HL-60/S4 treated with retinoic acid at 250 ng/mL for 4 days and 3 days (cell line): Measurements from ENCODE around the gene RBMS2.

Experiments used
- in situ Hi-C: fragments of 300-500 bp; cut with MboI; formaldehyde crosslinking; loops from 2 replicates; pipeline ENCODE4 v1.7.0; 2022; ENCODE audit warnings: low sequenced_read_pairs

RBMS2 gene

GRCh38 chr12:56514014-56514318, 7.7 kb upstream of the RBMS2 start:
- in situ Hi-C loops = loop anchor here (10.0 kb wide), 1 partner anchor 61 kb away; no protein-coding TSS in a partner anchor

DNA sequence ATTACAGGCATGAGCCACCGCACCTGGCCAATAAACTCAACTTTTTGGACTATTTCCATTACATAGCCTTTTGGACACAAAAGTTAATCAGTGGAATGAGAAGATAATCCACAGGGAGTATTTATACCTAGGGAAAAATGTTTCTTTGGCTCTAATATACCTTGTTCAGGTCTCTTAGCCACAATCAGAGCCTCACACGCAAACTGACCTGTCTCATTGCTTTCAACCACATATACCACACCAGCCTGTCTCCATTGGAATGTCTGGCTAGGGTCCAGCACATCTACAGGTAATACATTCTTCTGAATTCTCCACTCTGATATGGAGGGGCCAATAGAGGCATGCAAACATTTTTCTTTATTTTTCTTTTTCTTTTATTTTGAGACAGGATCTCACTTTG, 3.8 kb upstream of the RBMS2 start:
- in situ Hi-C loops = loop anchor here (10.0 kb wide), 1 partner anchor 57 kb away; no protein-coding TSS in a partner anchor

DNA sequence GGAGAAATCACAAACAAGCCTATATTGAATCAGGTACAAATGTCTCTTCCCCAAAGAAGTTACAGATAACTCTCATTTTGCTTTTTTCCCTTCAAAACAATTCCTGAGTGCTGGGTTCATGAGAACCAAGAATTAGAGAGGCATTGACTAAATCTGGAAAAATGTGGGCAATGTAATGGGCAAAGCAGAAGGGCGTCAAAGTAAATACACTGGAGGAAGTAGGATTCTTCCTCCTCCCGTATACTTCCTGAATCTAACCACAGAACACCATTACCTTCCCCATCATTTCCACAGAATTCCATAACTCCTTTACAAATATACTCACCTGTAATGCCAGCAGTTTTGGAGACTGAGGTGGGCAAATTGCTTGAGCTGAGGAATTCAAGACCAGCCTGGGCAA, 3.0 kb upstream of the RBMS2 start:
- in situ Hi-C loops = loop anchor here (10.0 kb wide), 1 partner anchor 56 kb away; no protein-coding TSS in a partner anchor

- in situ Hi-C loops = no loop called here
Observed at GRCh38 chr12:56520048-56520447, 1.6 kb upstream of the RBMS2 start.

DNA sequence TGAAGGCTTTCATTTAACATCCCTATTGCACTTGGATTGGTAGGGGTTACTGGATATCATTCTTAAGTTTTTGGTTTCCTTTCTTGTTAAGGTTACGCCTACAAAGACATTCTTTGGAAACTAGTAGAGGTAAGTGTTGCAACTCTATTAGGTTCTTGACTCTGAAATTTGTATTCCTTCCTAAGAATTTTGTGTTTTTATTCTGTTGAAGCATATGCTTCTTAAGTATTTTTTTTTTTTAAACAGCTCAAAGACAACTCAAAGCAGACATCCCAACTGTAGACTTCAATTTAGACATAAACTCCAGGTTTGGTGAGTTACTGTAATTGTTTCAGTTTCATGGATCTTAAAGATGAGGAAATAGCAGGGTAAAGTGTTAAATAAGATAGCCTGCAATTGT, 1.1 kb upstream of the RBMS2 start:
- in situ Hi-C loops = no loop called here

GRCh38 chr12:56521209-56521589, 421 bp upstream of the RBMS2 start:
- in situ Hi-C loops = no loop called here

- in situ Hi-C loops = no loop called here
Observed at GRCh38 chr12:56522411-56523193, 982 bp downstream of the RBMS2 start.

GRCh38 chr12:56528846-56529245, 7.2 kb downstream of the RBMS2 start:
- in situ Hi-C loops = no loop called here

DNA sequence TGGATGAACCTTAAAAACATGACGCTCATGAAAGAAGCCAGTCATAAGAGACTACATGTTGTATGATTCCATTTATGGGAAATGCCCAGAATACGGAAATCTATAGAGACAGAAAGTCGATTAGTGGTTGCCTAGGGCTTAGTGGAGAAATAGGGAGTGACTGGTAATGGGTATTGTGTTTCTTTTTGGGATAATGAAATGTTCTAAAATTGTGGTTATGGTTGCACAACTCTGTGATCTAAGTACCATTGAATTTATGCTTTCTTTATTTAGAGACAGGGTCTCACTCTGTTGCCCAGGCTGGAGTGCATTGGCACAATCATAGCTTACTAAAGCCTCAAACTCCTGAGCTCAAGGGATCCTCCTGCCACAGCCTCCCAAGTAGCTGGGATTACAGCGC, 8.0 kb downstream of the RBMS2 start:
- in situ Hi-C loops = no loop called here

DNA sequence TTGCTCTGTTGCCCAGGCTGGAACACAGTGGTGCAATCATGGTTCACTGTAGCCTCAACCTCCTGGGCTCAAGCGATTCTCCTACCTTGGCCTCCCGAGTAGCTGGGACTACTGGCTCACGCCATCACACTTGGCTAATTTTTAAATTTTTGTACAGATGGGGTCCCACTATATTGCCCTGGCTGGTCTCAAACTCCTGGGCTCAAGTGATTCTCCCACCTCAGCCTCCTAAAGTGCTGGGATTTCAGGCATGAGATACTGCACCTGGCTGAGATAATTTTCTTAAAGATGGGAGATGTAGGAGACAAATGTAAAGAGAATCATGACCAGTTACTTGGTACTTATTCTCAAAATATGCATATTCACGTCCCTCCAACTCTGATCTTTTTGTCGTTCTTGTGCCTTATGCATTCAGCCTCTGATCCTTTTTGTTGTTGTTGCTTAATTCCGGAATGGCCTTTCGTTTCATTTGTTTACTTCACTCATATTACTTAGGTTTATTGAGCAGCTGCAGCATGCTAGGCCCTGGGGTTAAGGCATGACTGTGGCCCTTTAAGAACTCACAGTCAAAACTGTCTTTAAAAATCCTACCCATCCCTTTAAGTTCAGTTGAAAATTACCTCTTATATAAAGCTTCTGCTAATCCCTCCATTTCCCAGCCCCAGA, 8.9 kb downstream of the RBMS2 start:
- in situ Hi-C loops = no loop called here

DNA sequence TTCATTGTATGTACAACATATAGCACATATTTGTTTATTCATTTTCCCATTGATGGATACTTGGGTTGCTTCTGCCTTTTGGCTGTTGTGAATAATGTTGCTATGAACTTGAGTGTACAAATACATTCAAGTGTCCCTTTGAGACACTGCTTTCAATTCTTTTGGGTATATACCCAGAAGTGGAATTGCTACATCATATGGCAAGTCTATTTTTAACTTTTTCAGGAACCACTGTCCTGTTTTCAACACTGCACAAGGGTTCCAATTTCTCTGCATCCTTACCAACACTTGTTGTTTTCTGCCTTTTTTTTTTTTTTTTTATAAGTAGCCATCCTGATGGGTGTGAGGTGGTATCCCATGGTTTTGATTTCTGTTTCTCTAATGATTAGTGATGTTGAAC, 15.9 kb downstream of the RBMS2 start:
- in situ Hi-C loops = no loop called here

GRCh38 chr12:56541631-56542030, 20.0 kb downstream of the RBMS2 start:
- in situ Hi-C loops = no loop called here

GRCh38 chr12:56542164-56542563, 20.5 kb downstream of the RBMS2 start:
- in situ Hi-C loops = no loop called here

GRCh38 chr12:56545023-56545604, 23.5 kb downstream of the RBMS2 start:
- in situ Hi-C loops = no loop called here

DNA sequence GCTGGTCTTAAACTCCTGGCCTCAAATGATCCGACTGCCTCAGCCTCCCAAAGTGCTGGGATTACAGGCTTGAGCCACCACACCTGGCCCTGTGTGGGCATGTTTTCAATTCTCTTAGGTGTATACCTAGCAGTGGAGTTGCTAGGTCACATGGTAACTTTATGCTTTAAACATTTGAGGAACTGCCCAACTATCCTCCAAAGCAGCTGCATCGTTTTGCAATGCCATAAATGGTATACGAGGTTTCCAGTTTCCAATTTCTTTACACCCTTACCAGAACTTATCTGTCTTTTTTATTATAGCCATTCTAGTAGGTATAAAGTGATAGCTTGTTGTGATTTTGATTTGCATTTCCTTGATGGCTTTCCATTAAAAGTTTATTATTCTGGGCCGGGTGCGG, 25.1 kb downstream of the RBMS2 start:
- in situ Hi-C loops = no loop called here

- in situ Hi-C loops = no loop called here
Observed at GRCh38 chr12:56551070-56551469, 29.4 kb downstream of the RBMS2 start.

DNA sequence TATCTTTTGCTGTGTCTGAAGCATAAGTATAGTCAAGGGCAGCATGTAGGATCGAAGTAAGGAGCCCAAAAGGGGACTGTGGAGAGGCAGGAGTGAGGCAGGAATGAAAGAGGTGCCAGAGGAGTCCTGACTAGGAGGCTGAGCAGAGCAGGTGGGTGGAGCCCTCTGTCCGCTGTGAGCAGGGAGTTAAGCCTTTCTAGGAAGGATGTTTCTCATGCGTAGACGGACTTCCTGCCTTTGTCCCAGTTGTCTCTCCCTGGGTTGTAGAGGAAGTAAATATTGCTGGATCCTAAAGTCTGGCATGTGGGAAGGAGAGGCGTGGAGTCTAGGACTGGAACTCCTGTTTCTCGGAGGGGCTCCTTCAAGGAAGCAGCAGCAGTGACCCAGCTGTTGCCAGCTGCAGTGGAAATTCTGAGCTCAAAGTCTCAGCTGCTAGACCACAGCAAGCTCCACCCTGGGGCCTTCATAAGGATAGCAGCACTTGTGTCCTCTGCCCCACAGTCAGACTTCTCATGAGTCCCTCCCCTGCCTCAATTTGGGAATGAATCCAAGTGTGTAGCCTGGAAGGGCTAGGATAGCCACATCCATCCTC, 44.0 kb downstream of the RBMS2 start:
- in situ Hi-C loops = no loop called here

DNA sequence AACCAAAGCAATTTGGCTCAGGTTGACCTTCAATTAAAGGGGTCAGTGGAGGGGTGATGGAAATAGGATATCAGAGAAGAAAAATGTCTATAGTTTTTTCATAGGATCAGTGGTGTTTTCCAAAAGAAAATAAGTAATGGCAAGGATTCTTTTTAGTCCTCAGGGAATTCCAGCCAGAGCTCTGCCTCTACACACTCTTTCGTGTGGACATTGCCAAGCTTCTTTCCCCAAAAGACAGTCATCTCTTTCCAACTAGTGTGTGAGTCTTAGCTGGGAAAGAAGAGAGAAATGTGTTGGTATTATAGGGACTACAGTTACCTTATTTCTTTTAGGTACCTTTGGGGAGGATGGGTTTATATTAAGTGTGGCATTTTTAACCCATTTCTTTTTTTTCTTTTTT, 46.5 kb downstream of the RBMS2 start:
- in situ Hi-C loops = no loop called here

GRCh38 chr12:56571121-56571520, 49.5 kb downstream of the RBMS2 start:
- in situ Hi-C loops = loop anchor here (10.0 kb wide), 1 partner anchor 56 kb away; no protein-coding TSS in a partner anchor

- in situ Hi-C loops = loop anchor here (10.0 kb wide), 1 partner anchor 57 kb away; no protein-coding TSS in a partner anchor
Observed at GRCh38 chr12:56572288-56572687, 50.7 kb downstream of the RBMS2 start.

DNA sequence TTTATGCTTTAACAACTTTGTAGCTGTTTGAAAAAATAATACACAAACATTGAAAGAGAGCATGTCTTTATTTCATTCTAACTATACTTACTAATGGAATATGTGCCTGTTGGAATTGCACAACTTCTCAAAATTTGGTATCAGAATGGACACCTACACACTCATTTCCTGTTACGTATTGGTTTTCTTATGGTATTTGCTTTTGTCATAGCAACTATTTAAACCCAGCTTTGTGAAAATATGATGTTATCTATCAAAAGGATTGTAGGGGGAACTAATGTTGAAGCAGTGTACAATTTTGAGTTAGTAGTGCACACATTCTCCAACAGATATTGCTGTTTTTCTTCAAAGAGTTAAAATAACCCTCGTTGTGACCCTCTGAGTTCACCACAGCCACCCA, 52.6 kb downstream of the RBMS2 start:
- in situ Hi-C loops = loop anchor here (10.0 kb wide), 1 partner anchor 59 kb away; no protein-coding TSS in a partner anchor

DNA sequence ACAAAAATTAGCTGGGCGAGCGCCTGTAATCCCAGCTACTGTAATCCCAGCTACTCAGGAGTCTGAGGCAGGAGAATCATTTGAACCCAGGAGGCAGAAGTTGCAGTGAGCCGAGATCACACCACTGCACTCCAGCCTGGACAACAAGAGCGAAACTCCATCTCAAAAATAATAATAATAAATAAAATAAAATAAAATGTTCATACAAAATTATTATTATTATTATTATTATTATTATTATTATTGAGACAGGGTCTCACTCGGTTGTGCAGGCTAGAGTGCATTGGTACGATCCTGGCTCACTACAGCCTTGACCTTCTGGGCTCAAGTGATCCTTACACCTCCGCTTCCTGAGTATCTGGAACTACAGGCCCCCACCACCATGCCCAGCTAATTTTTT, 55.6 kb downstream of the RBMS2 start:
- in situ Hi-C loops = loop anchor here (10.0 kb wide), 1 partner anchor 62 kb away; no protein-coding TSS in a partner anchor
